ENCODE results near the gene TPGS2. TPM values are rescaled to one million over a fixed set of nuclear protein-coding genes. Genes with fewer than 3 reads are reported as not detected.

Gene TPGS2
- total RNA-seq, 2 donors from 2014 or later, result 128 to 157 TPM

DNA sequence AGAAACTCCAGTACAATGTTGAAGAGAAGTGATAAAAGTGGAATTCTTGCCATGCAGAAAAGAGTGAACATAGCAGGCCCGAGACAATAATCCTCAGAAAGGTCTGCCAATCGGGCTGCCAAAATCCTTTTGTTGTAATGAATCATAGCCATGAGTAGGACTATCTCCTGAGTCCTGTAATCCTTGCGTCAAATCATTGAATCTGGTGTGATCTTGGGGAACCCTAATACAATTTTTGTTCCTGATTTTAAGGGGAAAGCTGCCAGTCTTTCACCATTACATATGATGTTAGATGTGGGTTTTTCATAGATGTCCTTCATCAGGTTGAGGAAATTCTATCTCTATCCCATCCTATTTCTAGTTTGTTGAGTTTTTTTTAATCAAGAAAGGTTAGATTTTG, 2.2 kb downstream of the TPGS2 start:
- DNase-seq (ENCODE audit: low spot score), result no peak
- no peak overlapping the region for H3K27ac ChIP-seq
- no peaks in the 10 kb centered on the region for H3K4me1 ChIP-seq (replicated peaks)
- H3K27me3 ChIP-seq (replicated peaks; ENCODE audit: insufficient read depth), result no peaks in the 10 kb centered on the region
- H3K9me3 ChIP-seq, result no peaks in the 10 kb centered on the region
- no peak for TF ChIP-seq POLR2AphosphoS5 (IDR thresholded peaks at IDR 0.05)
- TF ChIP-seq, protein P1, sequence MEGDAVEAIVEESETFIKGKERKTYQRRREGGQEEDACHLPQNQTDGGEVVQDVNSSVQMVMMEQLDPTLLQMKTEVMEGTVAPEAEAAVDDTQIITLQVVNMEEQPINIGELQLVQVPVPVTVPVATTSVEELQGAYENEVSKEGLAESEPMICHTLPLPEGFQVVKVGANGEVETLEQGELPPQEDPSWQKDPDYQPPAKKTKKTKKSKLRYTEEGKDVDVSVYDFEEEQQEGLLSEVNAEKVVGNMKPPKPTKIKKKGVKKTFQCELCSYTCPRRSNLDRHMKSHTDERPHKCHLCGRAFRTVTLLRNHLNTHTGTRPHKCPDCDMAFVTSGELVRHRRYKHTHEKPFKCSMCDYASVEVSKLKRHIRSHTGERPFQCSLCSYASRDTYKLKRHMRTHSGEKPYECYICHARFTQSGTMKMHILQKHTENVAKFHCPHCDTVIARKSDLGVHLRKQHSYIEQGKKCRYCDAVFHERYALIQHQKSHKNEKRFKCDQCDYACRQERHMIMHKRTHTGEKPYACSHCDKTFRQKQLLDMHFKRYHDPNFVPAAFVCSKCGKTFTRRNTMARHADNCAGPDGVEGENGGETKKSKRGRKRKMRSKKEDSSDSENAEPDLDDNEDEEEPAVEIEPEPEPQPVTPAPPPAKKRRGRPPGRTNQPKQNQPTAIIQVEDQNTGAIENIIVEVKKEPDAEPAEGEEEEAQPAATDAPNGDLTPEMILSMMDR (IDR thresholded peaks at IDR 0.05), result no peak
- no peak for TF ChIP-seq POLR2A (IDR thresholded peaks at IDR 0.05)
- H3K36me3 ChIP-seq, result no peaks in the 10 kb centered on the region
- intact Hi-C loops (cut with DNase I), result no loop called here
- no peak overlapping the region for H3K4me3 ChIP-seq
- 96% methylated on average over 3 of the region's 3 CpGs for WGBS

DNA sequence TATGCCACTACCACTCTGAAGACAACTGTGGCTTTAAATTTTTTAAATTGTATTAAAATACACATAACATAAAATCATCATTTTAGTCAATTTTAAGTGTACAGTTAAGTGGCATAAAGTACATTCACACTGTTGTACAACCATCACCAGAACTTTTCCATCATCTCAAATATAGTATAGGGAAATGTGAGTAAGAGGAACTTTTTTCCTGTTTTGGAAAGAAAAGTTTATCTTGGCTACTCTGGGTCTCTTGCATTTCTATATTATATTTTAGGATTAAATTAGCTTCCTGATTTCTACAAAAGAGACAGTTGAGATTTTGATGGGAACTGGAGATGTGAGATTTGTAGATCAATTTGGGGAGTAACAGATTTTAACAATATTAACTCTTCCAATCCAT, 3.3 kb downstream of the TPGS2 start:
- H3K4me1 ChIP-seq (replicated peaks), result no peaks in the 10 kb centered on the region
- DNase-seq (ENCODE audit: low spot score), result no peak
- intact Hi-C loops (cut with DNase I), result no loop called here
- H3K27ac ChIP-seq, result no peak overlapping the region
- TF ChIP-seq, protein P1 (IDR thresholded peaks at IDR 0.05), result no peak
- TF ChIP-seq POLR2A (IDR thresholded peaks at IDR 0.05), result no peak
- TF ChIP-seq POLR2AphosphoS5 (IDR thresholded peaks at IDR 0.05), result no peak
- no peaks in the 10 kb centered on the region for H3K27me3 ChIP-seq (replicated peaks; ENCODE audit: insufficient read depth)
- H3K9me3 ChIP-seq, result no peaks in the 10 kb centered on the region
- no peak overlapping the region for H3K4me3 ChIP-seq
- no peaks in the 10 kb centered on the region for H3K36me3 ChIP-seq

DNA sequence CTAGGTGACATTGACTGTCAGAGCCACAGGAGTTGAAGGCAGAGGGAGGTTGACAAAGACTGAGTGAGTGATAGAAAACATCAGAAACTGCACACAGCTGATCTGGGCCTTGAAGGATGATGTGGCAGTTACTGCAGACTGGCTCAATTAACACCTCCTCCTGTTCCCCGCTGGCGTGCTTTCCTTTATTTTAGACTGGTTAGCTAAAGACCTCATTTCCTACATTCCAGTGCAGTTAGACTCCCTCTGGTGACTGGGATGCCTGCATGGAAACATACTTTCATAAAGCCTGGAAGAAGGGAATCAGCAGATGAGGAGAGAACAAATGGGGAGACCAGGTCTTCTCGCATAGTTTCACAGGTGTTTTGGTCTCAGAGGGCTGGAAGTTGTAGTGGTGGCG, 7.1 kb downstream of the TPGS2 start:
- no peaks in the 10 kb centered on the region for H3K27me3 ChIP-seq (replicated peaks; ENCODE audit: insufficient read depth)
- H3K9me3 ChIP-seq, result no peaks in the 10 kb centered on the region
- H3K4me1 ChIP-seq (replicated peaks), result no peaks in the 10 kb centered on the region
- no peak overlapping the region for H3K4me3 ChIP-seq
- intact Hi-C loops (cut with DNase I), result no loop called here
- DNase-seq (ENCODE audit: low spot score), result no peak
- no peak overlapping the region for H3K27ac ChIP-seq
- 92% methylated on average over 4 of the region's 4 CpGs for WGBS
- H3K36me3 ChIP-seq, result no peaks in the 10 kb centered on the region
- TF ChIP-seq POLR2AphosphoS5 (IDR thresholded peaks at IDR 0.05), result no peak
- TF ChIP-seq, protein P1 (IDR thresholded peaks at IDR 0.05), result no peak
- no peak for TF ChIP-seq POLR2A (IDR thresholded peaks at IDR 0.05)

DNA sequence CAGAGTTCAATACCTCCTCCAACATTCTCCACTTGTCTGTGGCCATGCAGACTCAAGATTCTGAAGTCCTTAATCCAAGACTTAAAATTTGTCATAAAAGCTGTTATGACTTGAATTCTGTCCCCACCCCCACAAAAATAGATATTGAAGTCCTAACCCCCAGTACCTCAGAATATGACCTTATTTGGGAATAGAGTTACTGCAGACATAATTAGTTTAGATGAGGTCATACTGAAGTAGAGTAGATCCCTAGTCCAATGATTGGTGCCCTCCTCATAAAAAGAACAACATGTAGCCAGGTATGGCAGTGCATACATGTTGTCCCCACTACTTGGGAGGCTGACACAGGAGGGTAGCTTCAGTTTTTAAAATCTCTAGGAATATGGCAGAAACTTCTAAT, 9.2 kb downstream of the TPGS2 start:
- no peak for DNase-seq (ENCODE audit: low spot score)
- intact Hi-C loops (cut with DNase I), result loop anchor here (10.0 kb wide), 1 partner anchor 525 kb away; the partner anchor contains the start of gene FHOD3
- H3K4me3 ChIP-seq, result no peak overlapping the region
- H3K27me3 ChIP-seq (replicated peaks; ENCODE audit: insufficient read depth), result no peaks in the 10 kb centered on the region
- H3K4me1 ChIP-seq (replicated peaks), result no peaks in the 10 kb centered on the region
- H3K27ac ChIP-seq, result no peak overlapping the region
- H3K9me3 ChIP-seq, result no peaks in the 10 kb centered on the region
- H3K36me3 ChIP-seq, result no peaks in the 10 kb centered on the region
- TF ChIP-seq POLR2AphosphoS5 (IDR thresholded peaks at IDR 0.05), result no peak
- TF ChIP-seq, protein P1 (IDR thresholded peaks at IDR 0.05), result no peak
- TF ChIP-seq POLR2A (IDR thresholded peaks at IDR 0.05), result no peak

DNA sequence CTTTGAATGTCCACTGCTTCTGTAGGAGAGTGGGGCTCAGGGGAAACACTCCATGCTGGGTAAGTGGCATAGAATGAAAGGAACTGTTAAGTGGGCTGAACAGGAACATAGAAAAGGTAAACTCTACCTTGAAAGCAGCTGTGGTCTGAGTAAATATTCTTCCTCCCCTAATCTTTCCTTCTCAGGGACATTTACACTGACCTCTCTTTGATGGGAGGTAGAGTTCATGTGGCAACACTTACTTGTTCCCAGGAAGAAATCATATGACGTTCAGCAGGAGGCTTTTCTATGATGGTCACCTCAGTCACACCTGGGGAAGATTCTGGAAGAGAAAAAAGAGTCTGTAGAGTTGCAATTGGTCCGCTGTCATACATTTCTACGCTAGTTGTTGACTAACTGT, 10.2 kb downstream of the TPGS2 start:
- no peaks in the 10 kb centered on the region for H3K27me3 ChIP-seq (replicated peaks; ENCODE audit: insufficient read depth)
- H3K36me3 ChIP-seq, result no peaks in the 10 kb centered on the region
- 97% methylated on average over 3 of the region's 3 CpGs for WGBS
- H3K9me3 ChIP-seq, result no peaks in the 10 kb centered on the region
- DNase-seq (ENCODE audit: low spot score), result no peak
- H3K27ac ChIP-seq, result no peak overlapping the region
- no peak for TF ChIP-seq POLR2AphosphoS5 (IDR thresholded peaks at IDR 0.05)
- H3K4me3 ChIP-seq, result no peak overlapping the region
- intact Hi-C loops (cut with DNase I), result loop anchor here (10.0 kb wide), 1 partner anchor 524 kb away; the partner anchor contains the start of gene FHOD3
- H3K4me1 ChIP-seq (replicated peaks), result no peaks in the 10 kb centered on the region
